ENCODE data around the gene RNF19B. TPM values are rescaled to one million over a fixed set of nuclear protein-coding genes. Genes with fewer than 3 reads are reported as not detected.

The RNF19B gene
- total and polyA plus RNA-seq, 2 of the 13 experiments (the other 11 are each of a cell fraction or from before 2014, with no cell fraction given) = 15.3 to 22.5 TPM

DNA sequence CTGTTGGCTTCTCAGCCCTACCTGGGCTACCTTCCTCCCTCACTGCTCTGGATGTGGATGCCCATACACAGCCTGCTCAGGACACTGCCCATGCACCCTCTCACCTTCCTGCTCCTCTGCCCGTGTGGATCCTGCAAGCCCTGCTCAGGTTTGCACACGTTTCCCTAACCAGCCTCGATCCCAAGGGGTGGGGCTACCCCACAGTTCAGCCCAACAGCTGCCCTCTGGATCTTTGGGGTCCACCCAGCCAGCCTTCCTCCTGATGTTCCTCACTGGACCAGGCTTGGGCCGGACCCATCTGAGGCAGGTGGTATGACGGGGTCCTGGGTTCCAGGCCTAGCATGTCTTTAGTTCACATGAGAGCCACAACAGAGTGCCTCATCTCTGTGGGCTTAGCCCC lies 68.2 kb downstream of the RNF19B start (continued):
- TF ChIP-seq ZNF589 (CRISPR knock-in tag; conservative IDR thresholded peaks at IDR 0.05) = no peak
- TF ChIP-seq DDIT3 (CRISPR knock-in tag; IDR thresholded peaks at IDR 0.05) = no peak

- Histone ChIP-seq H3K4me1 (ENCODE audit: insufficient read depth, low read length) (no peaks in the 10 kb centered on the region), H3K27ac (ENCODE audit: extremely low read length, insufficient read depth, low read length) (no peak overlapping the region), H3K36me3 (replicated peaks in 1 of 2; ENCODE audit: control insufficient read depth in 1 of 2, insufficient read depth in 2 of 2, low read length in 2 of 2) (no peaks in the 10 kb centered on the region), H3K9ac (ENCODE audit: insufficient read depth, low read depth, low read length) (no peak overlapping the region), H4K20me1 (ENCODE audit: insufficient read depth, low read length) (0 out of 2 replicates have a peak, but pooled peaks cover 2% of the 10 kb centered on the region), H3K9me3 (ENCODE audit: low read length) (no peaks in the 10 kb centered on the region), H3K79me2 (ENCODE audit: insufficient read depth, low read length) (no peaks in the 10 kb centered on the region), H3K4me2 (ENCODE audit: low read depth, low read length) (no peak overlapping the region), H3K27me3 (ENCODE audit: control insufficient read depth in 1 of 2, insufficient read depth in 2 of 2, low read length in 2 of 2) (peaks cover 13 to 67% of the 10 kb centered on the region in 2 experiments; a peak in 4 of 5 replicates), H3K4me3 (replicated peaks in 1 of 3; ENCODE audit: insufficient read depth in 1 of 3, low read depth in 2 of 3, low read length in 3 of 3) (no peak overlapping the region), H2AFZ (ENCODE audit: low read length) (no peak overlapping the region)
- DNase-seq (ENCODE audit: low spot score) (no peak), ATAC-seq (no peak), FAIRE-seq (no peak)
- intact Hi-C loops (cut with micrococcal nuclease; ENCODE audit: unreplicated experiment) (no loop called here), in situ Hi-C loops (cut with HindIII; ENCODE audit: extremely low pct_ligation_motif_present, low pct_unique_long_range_greater_than_20kb) (no loop called here)
- no peak for TF ChIP-seq ZNF672 (CRISPR knock-in tag; IDR thresholded peaks at IDR 0.05)
- no peak for TF ChIP-seq SMARCE1 (IDR thresholded peaks at IDR 0.05; ENCODE audit: borderline replicate concordance)
- no peak for TF ChIP-seq PITX1 (CRISPR knock-in tag; IDR thresholded peaks at IDR 0.05)
- TF ChIP-seq ZNF674 (CRISPR knock-in tag; IDR thresholded peaks at IDR 0.05; ENCODE audit: low read depth) = no peak
- CTCF ChIA-PET (ENCODE audit: low intra/inter-chr PET ratio, low total read pairs) = no interaction called here
- 54% methylated on average over 16 of the region's 26 CpGs for WGBS (ENCODE audit: low lambda C conversion rate)
- POLR2A ChIA-PET = interaction anchor here (0.9 kb wide), 1 partner anchor 68 kb away, joined by 3 read pairs; no protein-coding TSS in a partner anchor
- no TSS peak for BruUV-seq (replicated peaks)
These were observed 69.0 kb downstream of the RNF19B start for GRCh38 chr1:32895325-32896215.
